H1 (cell line): ENCODE measurements around the gene ZNF69.

Experiments
- CREB1 ChIP-seq: IDR thresholded peaks from 2 replicates; pipeline ENCODE4 v1.6.1; 2012; ENCODE audit warnings: inconsistent platforms
- CTCF ChIP-seq, 3 experiments: IDR thresholded peaks; 1 replicate in 2 of 3; 2 replicates in 1 of 3; pipeline versions ENCODE4 v1.5.1 to v1.6.1; 2011; ENCODE audit warnings: low read length in 3 of 3, mild to moderate bottlenecking in 3 of 3, inconsistent platforms in 2 of 3, low read depth in 1 of 3, moderate library complexity in 1 of 3; ENCODE audit not compliant: insufficient read depth in 1 of 3; ENCODE audit errors: control extremely low read depth in 1 of 3
- GABPA ChIP-seq: IDR thresholded peaks from 2 replicates; pipeline ENCODE4 v1.6.1; 2011; ENCODE audit warnings: mild to moderate bottlenecking, low read length, moderate library complexity, borderline replicate concordance; ENCODE audit not compliant: insufficient read depth
- JUN ChIP-seq: IDR thresholded peaks from 2 replicates; pipeline ENCODE4 v1.6.1; 2011; ENCODE audit warnings: low read depth, mild to moderate bottlenecking, improper control_type of control experiment, low read length
- POLR2A ChIP-seq, 2 experiments: IDR thresholded peaks; 1 replicate in 1 of 2; 2 replicates in 1 of 2; pipeline ENCODE4 v1.6.1; 2011; ENCODE audit warnings: low read depth in 2 of 2, low read length in 2 of 2, mild to moderate bottlenecking in 2 of 2; ENCODE audit errors: control extremely low read depth in 1 of 2
- POLR2AphosphoS5 ChIP-seq: IDR thresholded peaks from 2 replicates; pipeline ENCODE4 v1.6.1; 2011; ENCODE audit warnings: low read depth, low read length
- RAD21 ChIP-seq, 2 experiments: IDR thresholded peaks in 1 of 2; conservative IDR thresholded peaks in 1 of 2; 2 replicates each; pipeline ENCODE4 v1.6.1; 2011; ENCODE audit warnings: low read depth in 2 of 2, low read length in 2 of 2, improper control_type of control experiment in 1 of 2, inconsistent platforms in 1 of 2, mild to moderate bottlenecking in 1 of 2, moderate library complexity in 1 of 2
- RBBP5 ChIP-seq: IDR thresholded peaks from 2 replicates; pipeline ENCODE4 v1.7.1; 2012; ENCODE audit warnings: low read depth, mild to moderate bottlenecking, inconsistent platforms, low read length, moderate library complexity, borderline replicate concordance
- RFX5 ChIP-seq: IDR thresholded peaks from 2 replicates; pipeline ENCODE4 v1.6.1; 2011; ENCODE audit warnings: low read depth, low read length, improper control_type of control experiment, borderline replicate concordance
- SP1 ChIP-seq: IDR thresholded peaks from 2 replicates; pipeline ENCODE4 v1.6.1; 2011; ENCODE audit warnings: low read depth, low read length
- TAF1 ChIP-seq: IDR thresholded peaks from 2 replicates; pipeline ENCODE4 v1.6.1; 2011; ENCODE audit warnings: mild to moderate bottlenecking, low read depth, low read length
- USF2 ChIP-seq: IDR thresholded peaks from 2 replicates; pipeline ENCODE4 v1.6.1; 2011; ENCODE audit warnings: low read length, improper control_type of control experiment

- TF ChIP-seq POLR2A (IDR thresholded peaks at IDR 0.05; ENCODE audit: control extremely low read depth in 1 of 2, low read depth in 2 of 2, low read length in 2 of 2) (no peak), RBBP5 (no peak), USF2 (no peak), JUN (no peak), TAF1 (no peak), RAD21 (IDR thresholded peaks at IDR 0.05 in 1 of 2, conservative IDR thresholded peaks at IDR 0.05 in 1 of 2; ENCODE audit: low read depth in 2 of 2, low read length in 2 of 2) (no peak), GABPA (no peak), CTCF (IDR thresholded peaks at IDR 0.05; ENCODE audit: control extremely low read depth in 1 of 3, insufficient read depth in 1 of 3, low read depth in 1 of 3, low read length in 3 of 3) (no peak), CREB1 (no peak), POLR2AphosphoS5 (no peak), SP1 (no peak), RFX5 (no peak)
These were observed 57.1 kb downstream of the ZNF69 start for GRCh38 chr19:11944656-11945055.
